Amniotic stem cell (primary cell): ENCODE measurements around the gene INPP5B.
"Not testable (repeated sequence)": the region's sequence is repeated elsewhere in the genome, so short reads cannot be mapped to it uniquely, and the experiment has no call there.

Source experiments
- DNase-seq: peaks from one replicate; lab custom pipeline; 2025; lab: John Stamatoyannopoulos, UW

INPP5B gene

GRCh38 chr1:37947364-37947763 is 511 bp upstream of the INPP5B start:
- DNase-seq = no peak

- peak; percentile 42 for DNase-seq
Measured at GRCh38 chr1:37945743-37946702, 830 bp downstream of the INPP5B start.

GRCh38 chr1:37945251-37945650 is 1.6 kb downstream of the INPP5B start:
- no peak for DNase-seq

GRCh38 chr1:37944816-37945215 is 2.0 kb downstream of the INPP5B start:
- DNase-seq = no peak

- no peak for DNase-seq
Measured at GRCh38 chr1:37944086-37944763, 2.6 kb downstream of the INPP5B start.

- no peak for DNase-seq
Measured at GRCh38 chr1:37940299-37940947, 6.4 kb downstream of the INPP5B start.

GRCh38 chr1:37936760-37937159 is 10.1 kb downstream of the INPP5B start:
- DNase-seq = not testable (repeated sequence)

- DNase-seq = no peak
Measured at GRCh38 chr1:37932759-37933158, 14.1 kb downstream of the INPP5B start.

- peak; percentile 89 for DNase-seq
Measured at GRCh38 chr1:37931361-37932158, 15.3 kb downstream of the INPP5B start.

- DNase-seq = no peak
Measured at GRCh38 chr1:37931102-37931360, 15.8 kb downstream of the INPP5B start.

- no peak for DNase-seq
Measured at GRCh38 chr1:37930246-37931101, 16.4 kb downstream of the INPP5B start.

- no peak for DNase-seq
Measured at GRCh38 chr1:37926038-37926924, 20.6 kb downstream of the INPP5B start.

GRCh38 chr1:37925316-37925715 is 21.5 kb downstream of the INPP5B start:
- DNase-seq = no peak

GRCh38 chr1:37923551-37923889 is 23.3 kb downstream of the INPP5B start:
- no peak for DNase-seq

GRCh38 chr1:37922767-37923550 is 23.9 kb downstream of the INPP5B start:
- DNase-seq = no peak

GRCh38 chr1:37919277-37919676 is 27.6 kb downstream of the INPP5B start:
- no peak for DNase-seq

GRCh38 chr1:37915476-37916093 is 31.3 kb downstream of the INPP5B start:
- DNase-seq = no peak

- DNase-seq = no peak
Measured at GRCh38 chr1:37914719-37915475, 32.0 kb downstream of the INPP5B start.
